GM21390 (cell line): ENCODE measurements around the gene G2E3.
"Not testable (repeated sequence)": the region's sequence is repeated elsewhere in the genome, so short reads cannot be mapped to it uniquely, and the experiment has no call there.

ENCODE experiments used
- ATAC-seq: cut with Tn5 transposase; IDR thresholded peaks from one replicate; pipeline ENCODE4 v1.9.1; 2021; ENCODE audit not compliant: unreplicated experiment

The G2E3 gene

GRCh38 chr14:30558675-30559555 lies at the start of gene G2E3:
G2E3 (plus strand) TSS chr14:30559158; CDS start chr14:30581080, 21,922 bp downstream.
- ATAC-seq, result peak; percentile 99

GRCh38 chr14:30517737-30518136 lies 41.2 kb upstream of the G2E3 start:
- ATAC-seq, result no peak

GRCh38 chr14:30518867-30519560 lies 39.9 kb upstream of the G2E3 start:
- no peak for ATAC-seq

GRCh38 chr14:30519961-30520360 lies 39.0 kb upstream of the G2E3 start:
- ATAC-seq, result no peak

GRCh38 chr14:30520536-30520935 lies 38.4 kb upstream of the G2E3 start:
- ATAC-seq, result no peak

- ATAC-seq, result peak; percentile 66
Measured at GRCh38 chr14:30521899-30522736, 36.8 kb upstream of the G2E3 start.

GRCh38 chr14:30525833-30526232 lies 33.1 kb upstream of the G2E3 start:
- no peak for ATAC-seq

GRCh38 chr14:30527196-30527595 lies 31.8 kb upstream of the G2E3 start:
- no peak for ATAC-seq

GRCh38 chr14:30528119-30528518 lies 30.8 kb upstream of the G2E3 start:
- no peak for ATAC-seq

- ATAC-seq, result no peak
Measured at GRCh38 chr14:30528778-30529642, 29.9 kb upstream of the G2E3 start.

GRCh38 chr14:30532264-30532663 lies 26.7 kb upstream of the G2E3 start:
- no peak for ATAC-seq

- ATAC-seq, result no peak
Measured at GRCh38 chr14:30533126-30533525, 25.8 kb upstream of the G2E3 start.

- ATAC-seq, result no peak
Measured at GRCh38 chr14:30541318-30541717, 17.6 kb upstream of the G2E3 start.

GRCh38 chr14:30546735-30547134 lies 12.2 kb upstream of the G2E3 start:
- ATAC-seq, result not testable (repeated sequence)

- no peak for ATAC-seq
Measured at GRCh38 chr14:30547388-30548048, 11.4 kb upstream of the G2E3 start.

- no peak for ATAC-seq
Measured at GRCh38 chr14:30550335-30550734, 8.6 kb upstream of the G2E3 start.

- ATAC-seq, result no peak
Measured at GRCh38 chr14:30551460-30551859, 7.5 kb upstream of the G2E3 start.

- no peak for ATAC-seq
Measured at GRCh38 chr14:30553311-30553989, 5.5 kb upstream of the G2E3 start.

- no peak for ATAC-seq
Measured at GRCh38 chr14:30558362-30558674, 640 bp upstream of the G2E3 start.
